H9 (cell line): ENCODE results near the gene TMCC1. TPM values are rescaled to one million over a fixed set of nuclear protein-coding genes. Genes with fewer than 3 reads are reported as not detected.

Experiments used
- DNase-seq: peaks from one replicate; pipeline ENCODE4 v3.0.0-alpha.2; 2017
- H2AFZ ChIP-seq: one replicate; pipeline ENCODE4 v1.6.1; 2013; ENCODE audit warnings: mild to moderate bottlenecking, low read length, control low read depth, moderate library complexity
- H2AK5ac ChIP-seq: 2 replicates; pipeline ENCODE4 v1.6.1; 2013; ENCODE audit warnings: low read length, control low read depth, mixed read lengths; ENCODE audit not compliant: insufficient read length
- H2BK120ac ChIP-seq: one replicate; pipeline ENCODE4 v1.6.1; 2013; ENCODE audit warnings: low read depth, mild to moderate bottlenecking, low read length, control low read depth, inconsistent platforms; ENCODE audit not compliant: poor library complexity, severe bottlenecking
- H2BK12ac ChIP-seq: 2 replicates; pipeline ENCODE4 v1.6.1; 2013; ENCODE audit warnings: low read length, control low read depth, mixed read lengths, low read depth; ENCODE audit not compliant: insufficient read length
- H2BK15ac ChIP-seq: 2 replicates; pipeline ENCODE4 v1.6.1; 2013; ENCODE audit warnings: low read depth, low read length, control low read depth
- H2BK20ac ChIP-seq: one replicate; pipeline ENCODE4 v1.6.1; 2013; ENCODE audit warnings: low read depth, mild to moderate bottlenecking, low read length, control low read depth, inconsistent platforms; ENCODE audit not compliant: poor library complexity, severe bottlenecking
- H2BK5ac ChIP-seq: 2 replicates; pipeline ENCODE4 v1.6.1; 2013; ENCODE audit warnings: low read length, control low read depth, mixed read lengths; ENCODE audit not compliant: insufficient read length
- H3K14ac ChIP-seq: 2 replicates; pipeline ENCODE4 v1.6.1; 2013; ENCODE audit warnings: low read length, control low read depth; ENCODE audit not compliant: insufficient read depth
- H3K18ac ChIP-seq: 2 replicates; pipeline ENCODE4 v1.6.1; 2013; ENCODE audit warnings: low read depth, mild to moderate bottlenecking, mixed read lengths, low read length, control low read depth; ENCODE audit not compliant: insufficient read length
- H3K23ac ChIP-seq: 2 replicates; pipeline ENCODE4 v1.6.1; 2013; ENCODE audit warnings: low read length, control low read depth, mixed read lengths, low read depth; ENCODE audit not compliant: insufficient read length
- H3K23me2 ChIP-seq: 2 replicates; pipeline ENCODE4 v1.6.1; 2013; ENCODE audit warnings: low read depth, mild to moderate bottlenecking, mixed read lengths, low read length, control low read depth; ENCODE audit not compliant: insufficient read length, poor library complexity, severe bottlenecking
- H3K27ac ChIP-seq: 2 replicates; pipeline ENCODE4 v1.5.1; 2013; ENCODE audit warnings: low read length, control low read depth, mixed read lengths, low read depth; ENCODE audit not compliant: insufficient read length
- H3K27me3 ChIP-seq: 2 replicates; pipeline ENCODE4 v1.6.1; 2013; ENCODE audit warnings: low read length, control low read depth, inconsistent platforms; ENCODE audit not compliant: insufficient read depth
- H3K4ac ChIP-seq: 2 replicates; pipeline ENCODE4 v1.6.1; 2013; ENCODE audit warnings: low read depth, mild to moderate bottlenecking, control low read depth, inconsistent platforms, low read length, moderate library complexity
- H3K4me1 ChIP-seq: 2 replicates; pipeline ENCODE4 v1.6.1; 2013; ENCODE audit warnings: low read length, control low read depth, inconsistent platforms; ENCODE audit not compliant: insufficient read depth
- H3K4me2 ChIP-seq: 2 replicates; pipeline ENCODE4 v1.6.1; 2013; ENCODE audit warnings: low read length, control low read depth, mixed read lengths; ENCODE audit not compliant: insufficient read length, insufficient read depth
- H3K56ac ChIP-seq: 2 replicates; pipeline ENCODE4 v1.6.1; 2013; ENCODE audit warnings: low read depth, mild to moderate bottlenecking, mixed read lengths, low read length, control low read depth; ENCODE audit not compliant: insufficient read length
- H3K79me1 ChIP-seq: 2 replicates; pipeline ENCODE4 v1.6.1; 2013; ENCODE audit warnings: low read depth, mild to moderate bottlenecking, moderate library complexity, low read length, control low read depth, inconsistent platforms; ENCODE audit not compliant: insufficient read depth, poor library complexity, severe bottlenecking
- H3K79me2 ChIP-seq: 2 replicates; pipeline ENCODE4 v1.6.1; 2013; ENCODE audit warnings: low read length, control low read depth, inconsistent platforms; ENCODE audit not compliant: insufficient read depth
- H3K9ac ChIP-seq: 2 replicates; pipeline ENCODE4 v1.6.1; 2013; ENCODE audit warnings: low read length, control low read depth, mixed read lengths; ENCODE audit not compliant: insufficient read length; ENCODE audit errors: extremely low read depth
- H3K9me3 ChIP-seq: one replicate; pipeline ENCODE4 v1.6.1; 2013; ENCODE audit warnings: low read depth, low read length, inconsistent platforms; ENCODE audit not compliant: control insufficient read depth
- H3T11ph ChIP-seq: one replicate; pipeline ENCODE4 v1.6.1; 2013; ENCODE audit warnings: mild to moderate bottlenecking, low read length, control low read depth, inconsistent platforms
- H4K20me1 ChIP-seq: one replicate; pipeline ENCODE4 v1.6.1; 2013; ENCODE audit not compliant: control insufficient read depth, insufficient read length, insufficient read depth
- H4K5ac ChIP-seq: 2 replicates; pipeline ENCODE4 v1.6.1; 2013; ENCODE audit warnings: low read depth, mild to moderate bottlenecking, mixed read lengths, low read length, control low read depth; ENCODE audit not compliant: insufficient read length
- H4K8ac ChIP-seq: replicated peaks from 2 replicates; pipeline ENCODE4 v1.6.1; 2013; ENCODE audit warnings: low read length, control low read depth, mixed read lengths, low read depth; ENCODE audit not compliant: insufficient read length
- H4K91ac ChIP-seq: 2 replicates; pipeline ENCODE4 v1.6.1; 2013; ENCODE audit warnings: low read depth, mild to moderate bottlenecking, moderate library complexity, mixed read lengths, low read length, control low read depth; ENCODE audit not compliant: insufficient read length
- H3K27ac Mint-ChIP-seq, 3 experiments: 2 replicates in 2 of 3; 3 replicates in 1 of 3; pipeline ENCODE4 v1.8.0; 2020 to 2021; ENCODE audit warnings: mixed read lengths in 3 of 3, mild to moderate bottlenecking in 1 of 3, moderate library complexity in 1 of 3
- H3K27me3 Mint-ChIP-seq: 2 replicates; pipeline ENCODE4 v1.8.0; 2021; ENCODE audit warnings: low read depth, mild to moderate bottlenecking, moderate library complexity, mixed read lengths
- H3K36me3 Mint-ChIP-seq, 3 experiments: 2 replicates in 2 of 3; 3 replicates in 1 of 3; pipeline ENCODE4 v1.8.0; 2020 to 2021; ENCODE audit warnings: low read depth in 3 of 3, mixed read lengths in 3 of 3; ENCODE audit not compliant: insufficient read depth in 1 of 3
- H3K4me1 Mint-ChIP-seq, 2 experiments: 2 replicates each; pipeline ENCODE4 v1.8.0; 2020; ENCODE audit warnings: mixed read lengths in 2 of 2
- H3K4me3 Mint-ChIP-seq, 2 experiments: 2 replicates in 1 of 2; 3 replicates in 1 of 2; pipeline ENCODE4 v1.8.0; 2020 to 2021; ENCODE audit warnings: mild to moderate bottlenecking in 2 of 2, mixed read lengths in 2 of 2, moderate library complexity in 1 of 2
- H3K9me3 Mint-ChIP-seq, 2 experiments: 2 replicates in 1 of 2; 3 replicates in 1 of 2; pipeline ENCODE4 v1.8.0; 2020; ENCODE audit warnings: mild to moderate bottlenecking in 2 of 2, mixed read lengths in 2 of 2, moderate library complexity in 1 of 2
- CTCF ChIP-seq: fragments of 200-600 bp; sonication (generic); conservative IDR thresholded peaks from 3 replicates; pipeline ENCODE4 v1.8.0; 2021; ENCODE audit warnings: antibody characterized with exemption, mild to moderate bottlenecking
- WGBS: extraction: QIAGEN DNeasy Blood & Tissue Kit; methylation state at CpG from one replicate; pipeline ENCODE4 v1.1.7; 2013; ENCODE audit warnings: missing lambda C conversion rate, low lambda C conversion rate, mixed read lengths; ENCODE audit not compliant: insufficient read length; ENCODE audit errors: extremely low coverage; 5-methylcytosine and 5-hydroxymethylcytosine counted together
- total RNA-seq: library from RNA; stranded (reverse); gene quantifications from 2 replicates; pipeline ENCODE4 v1.2.1, GENCODE V29; 2021

TMCC1 gene
- total RNA-seq, 1 experiment from 2014 or later, result 24.4 TPM

- H3K4me1 Mint-ChIP-seq, result peaks cover 3 to 5% of the 10 kb centered on the region in 2 experiments; a peak in 2 of 4 replicates
- Histone ChIP-seq H2BK12ac (no peak overlapping the region), H3K56ac (no peak overlapping the region), H2BK5ac (no peak overlapping the region), H3K9ac (no peak overlapping the region), H3K18ac (no peak overlapping the region), H3K23me2 (no peaks in the 10 kb centered on the region), H4K5ac (no peak overlapping the region), H3K14ac (no peak overlapping the region), H2AFZ (no peak overlapping the region), H2AK5ac (no peak overlapping the region), H3K27me3 (no peaks in the 10 kb centered on the region), H2BK15ac (no peak overlapping the region), H2BK120ac (no peak overlapping the region), H2BK20ac (no peak overlapping the region), H3K79me2 (no peaks in the 10 kb centered on the region; the same call in 1 of the 2 replicates), H3K4me2 (no peak overlapping the region), H4K20me1 (no peaks in the 10 kb centered on the region), H3K23ac (no peak overlapping the region), H3T11ph (no peak overlapping the region), H3K27ac (no peak overlapping the region), H4K8ac (no peak overlapping the region), H3K79me1 (no peaks in the 10 kb centered on the region), H4K91ac (no peak overlapping the region), H3K9me3 (no peaks in the 10 kb centered on the region), H3K4ac (no peak overlapping the region), H3K4me1 (no peaks in the 10 kb centered on the region)
- TF ChIP-seq CTCF, result no peak
- no CpG with 5 or more reads among the region's 3 CpGs for WGBS
- no peak overlapping the region for H3K27ac Mint-ChIP-seq
- H3K36me3 Mint-ChIP-seq, result no peaks in the 10 kb centered on the region; a peak in 1 of 7 replicates
- H3K9me3 Mint-ChIP-seq, result no peaks in the 10 kb centered on the region
- no peak overlapping the region for H3K4me3 Mint-ChIP-seq
- DNase-seq, result no peak
- no peaks in the 10 kb centered on the region for H3K27me3 Mint-ChIP-seq
Observed at GRCh38 chr3:129812589-129812988, 80.9 kb downstream of the TMCC1 start.
